ENCODE data around the gene TLE1.

- TF ChIP-seq, protein P1, sequence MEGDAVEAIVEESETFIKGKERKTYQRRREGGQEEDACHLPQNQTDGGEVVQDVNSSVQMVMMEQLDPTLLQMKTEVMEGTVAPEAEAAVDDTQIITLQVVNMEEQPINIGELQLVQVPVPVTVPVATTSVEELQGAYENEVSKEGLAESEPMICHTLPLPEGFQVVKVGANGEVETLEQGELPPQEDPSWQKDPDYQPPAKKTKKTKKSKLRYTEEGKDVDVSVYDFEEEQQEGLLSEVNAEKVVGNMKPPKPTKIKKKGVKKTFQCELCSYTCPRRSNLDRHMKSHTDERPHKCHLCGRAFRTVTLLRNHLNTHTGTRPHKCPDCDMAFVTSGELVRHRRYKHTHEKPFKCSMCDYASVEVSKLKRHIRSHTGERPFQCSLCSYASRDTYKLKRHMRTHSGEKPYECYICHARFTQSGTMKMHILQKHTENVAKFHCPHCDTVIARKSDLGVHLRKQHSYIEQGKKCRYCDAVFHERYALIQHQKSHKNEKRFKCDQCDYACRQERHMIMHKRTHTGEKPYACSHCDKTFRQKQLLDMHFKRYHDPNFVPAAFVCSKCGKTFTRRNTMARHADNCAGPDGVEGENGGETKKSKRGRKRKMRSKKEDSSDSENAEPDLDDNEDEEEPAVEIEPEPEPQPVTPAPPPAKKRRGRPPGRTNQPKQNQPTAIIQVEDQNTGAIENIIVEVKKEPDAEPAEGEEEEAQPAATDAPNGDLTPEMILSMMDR (conservative IDR thresholded peaks at IDR 0.05; ENCODE audit: low read depth, low read length), result no peak
- no peak for TF ChIP-seq NFE2L2 (IDR thresholded peaks at IDR 0.05; ENCODE audit: low read depth, low read length)
- TF ChIP-seq POLR2A (IDR thresholded peaks at IDR 0.05; ENCODE audit: low read depth, low read length), result no peak
- no peak for TF ChIP-seq RCOR1 (IDR thresholded peaks at IDR 0.05; ENCODE audit: insufficient replicate concordance, low read length)
- TF ChIP-seq RFX5 (IDR thresholded peaks at IDR 0.05; ENCODE audit: low read depth, low read length), result no peak
These were observed 28.0 kb downstream of the TLE1 start for GRCh38 chr9:81661339-81661738.

Data from IMR-90 (cell line).